ENCODE data around the gene PSAP. TPM values are rescaled to one million over a fixed set of nuclear protein-coding genes. Genes with fewer than 3 reads are reported as not detected.

The PSAP gene
- total RNA-seq, 1 experiment from 2014 or later: 336 TPM

DNA sequence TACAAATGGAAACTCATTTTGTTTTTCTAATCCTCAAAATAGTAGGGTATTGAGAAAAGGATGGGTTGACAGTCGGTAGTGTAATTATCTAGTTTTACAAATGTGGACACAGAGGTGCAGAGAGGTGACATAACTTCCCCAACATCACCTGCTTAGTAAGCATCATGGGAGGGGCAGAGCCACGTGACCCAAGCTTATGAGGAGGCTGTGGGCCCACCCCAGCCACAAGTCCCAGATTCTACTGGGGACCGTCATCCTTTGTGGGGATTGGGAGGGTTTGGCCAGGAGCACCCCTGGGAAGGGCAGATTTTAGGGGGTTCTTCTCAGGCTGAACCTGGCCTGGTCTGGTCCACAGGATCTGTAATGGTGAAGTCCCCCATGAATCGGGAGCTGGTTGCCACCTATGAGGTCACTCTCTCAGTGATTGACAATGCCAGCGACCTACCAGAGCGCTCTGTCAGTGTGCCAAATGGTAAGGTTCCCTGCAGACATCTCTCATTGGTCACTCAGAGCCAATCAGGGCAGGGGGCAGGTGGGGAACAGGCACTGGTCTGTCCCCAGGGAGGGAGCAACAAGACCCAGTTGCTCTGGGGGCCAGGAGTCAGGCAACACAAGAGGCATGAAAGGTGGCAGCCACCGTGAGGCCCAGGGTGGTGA is 54.2 kb downstream of the PSAP start:
- Mint-ChIP-seq H3K36me3 (ENCODE audit: insufficient read depth in 1 of 3, low read depth in 3 of 3) (no peaks in the 10 kb centered on the region), H3K4me1 (peaks cover 0 to 3% of the 10 kb centered on the region in 2 experiments; a peak in 1 of 4 replicates), H3K4me3 (no peak overlapping the region), H3K27me3 (ENCODE audit: low read depth) (peaks cover 8% of the 10 kb centered on the region), H3K27ac (no peak overlapping the region), H3K9me3 (no peaks in the 10 kb centered on the region; a peak in 1 of 5 replicates)
- Histone ChIP-seq H2BK20ac (ENCODE audit: low read depth, low read length, poor library complexity, severe bottlenecking) (no peak overlapping the region), H3K27ac (ENCODE audit: insufficient read length, low read depth, low read length) (no peak overlapping the region), H3K56ac (ENCODE audit: insufficient read length, low read depth, low read length) (no peak overlapping the region), H2BK12ac (ENCODE audit: insufficient read length, low read depth, low read length) (no peak overlapping the region), H3K23me2 (ENCODE audit: insufficient read length, low read depth, low read length, poor library complexity, severe bottlenecking) (no peaks in the 10 kb centered on the region), H3K9ac (ENCODE audit: extremely low read depth, insufficient read length, low read length) (no peak overlapping the region), H3K14ac (ENCODE audit: insufficient read depth, low read length) (no peak overlapping the region), H3K4me2 (ENCODE audit: insufficient read depth, insufficient read length, low read length) (no peak overlapping the region), H3K27me3 (ENCODE audit: insufficient read depth, low read length) (0 out of 2 replicates have a peak, but pooled peaks cover 2% of the 10 kb centered on the region), H3K9me3 (ENCODE audit: control insufficient read depth, low read depth, low read length) (no peaks in the 10 kb centered on the region), H2BK120ac (ENCODE audit: low read depth, low read length, poor library complexity, severe bottlenecking) (no peak overlapping the region), H4K20me1 (ENCODE audit: control insufficient read depth, insufficient read depth, insufficient read length) (no peaks in the 10 kb centered on the region), H2BK15ac (ENCODE audit: low read depth, low read length) (no peak overlapping the region), H3K4me1 (ENCODE audit: insufficient read depth, low read length) (no peaks in the 10 kb centered on the region), H3K79me2 (ENCODE audit: insufficient read depth, low read length) (no peaks in the 10 kb centered on the region), H3K79me1 (ENCODE audit: insufficient read depth, low read depth, low read length, poor library complexity, severe bottlenecking) (no peaks in the 10 kb centered on the region), H2AFZ (ENCODE audit: low read length) (no peak overlapping the region), H3T11ph (ENCODE audit: low read length) (no peak overlapping the region), H4K91ac (ENCODE audit: insufficient read length, low read depth, low read length) (no peak overlapping the region), H3K23ac (ENCODE audit: insufficient read length, low read depth, low read length) (no peak overlapping the region), H2AK5ac (ENCODE audit: insufficient read length, low read length) (no peak overlapping the region), H3K4ac (ENCODE audit: low read depth, low read length) (no peak overlapping the region), H4K5ac (ENCODE audit: insufficient read length, low read depth, low read length) (no peak overlapping the region), H4K8ac (replicated peaks; ENCODE audit: insufficient read length, low read depth, low read length) (no peak overlapping the region), H3K18ac (ENCODE audit: insufficient read length, low read depth, low read length) (no peak overlapping the region), H2BK5ac (ENCODE audit: insufficient read length, low read length) (no peak overlapping the region)
- no CpG with 5 or more reads among the region's 7 CpGs for WGBS (ENCODE audit: extremely low coverage, insufficient read length, low lambda C conversion rate)
- DNase-seq: peak; percentile 56
- TF ChIP-seq, protein P1, sequence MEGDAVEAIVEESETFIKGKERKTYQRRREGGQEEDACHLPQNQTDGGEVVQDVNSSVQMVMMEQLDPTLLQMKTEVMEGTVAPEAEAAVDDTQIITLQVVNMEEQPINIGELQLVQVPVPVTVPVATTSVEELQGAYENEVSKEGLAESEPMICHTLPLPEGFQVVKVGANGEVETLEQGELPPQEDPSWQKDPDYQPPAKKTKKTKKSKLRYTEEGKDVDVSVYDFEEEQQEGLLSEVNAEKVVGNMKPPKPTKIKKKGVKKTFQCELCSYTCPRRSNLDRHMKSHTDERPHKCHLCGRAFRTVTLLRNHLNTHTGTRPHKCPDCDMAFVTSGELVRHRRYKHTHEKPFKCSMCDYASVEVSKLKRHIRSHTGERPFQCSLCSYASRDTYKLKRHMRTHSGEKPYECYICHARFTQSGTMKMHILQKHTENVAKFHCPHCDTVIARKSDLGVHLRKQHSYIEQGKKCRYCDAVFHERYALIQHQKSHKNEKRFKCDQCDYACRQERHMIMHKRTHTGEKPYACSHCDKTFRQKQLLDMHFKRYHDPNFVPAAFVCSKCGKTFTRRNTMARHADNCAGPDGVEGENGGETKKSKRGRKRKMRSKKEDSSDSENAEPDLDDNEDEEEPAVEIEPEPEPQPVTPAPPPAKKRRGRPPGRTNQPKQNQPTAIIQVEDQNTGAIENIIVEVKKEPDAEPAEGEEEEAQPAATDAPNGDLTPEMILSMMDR (conservative IDR thresholded peaks at IDR 0.05): no peak

Measured in H9 (cell line).